ENCODE data around the gene EPHA1.
"Not testable (repeated sequence)": the region's sequence is repeated elsewhere in the genome, so short reads cannot be mapped to it uniquely, and the experiment has no call there.

Gene EPHA1

GRCh38 chr7:143401265-143401664 is 7.4 kb downstream of the EPHA1 start:
- DNase-seq: no peak

- DNase-seq: no peak
Observed at GRCh38 chr7:143399642-143400041, 9.0 kb downstream of the EPHA1 start.

- no peak for DNase-seq
Observed at GRCh38 chr7:143399151-143399550, 9.5 kb downstream of the EPHA1 start.

- no peak for DNase-seq
Observed at GRCh38 chr7:143398616-143399015, 10.0 kb downstream of the EPHA1 start.

GRCh38 chr7:143397710-143398530 is 10.7 kb downstream of the EPHA1 start:
- DNase-seq: no peak

GRCh38 chr7:143396625-143397556 is 11.8 kb downstream of the EPHA1 start:
- DNase-seq: no peak

GRCh38 chr7:143396182-143396581 is 12.5 kb downstream of the EPHA1 start:
- DNase-seq: no peak

- DNase-seq: no peak
Observed at GRCh38 chr7:143395187-143396149, 13.2 kb downstream of the EPHA1 start.

- DNase-seq: no peak
Observed at GRCh38 chr7:143394777-143395176, 13.9 kb downstream of the EPHA1 start.

GRCh38 chr7:143394068-143394467 is 14.6 kb downstream of the EPHA1 start:
- no peak for DNase-seq

GRCh38 chr7:143393267-143394041 is 15.2 kb downstream of the EPHA1 start:
- DNase-seq: no peak

GRCh38 chr7:143392875-143393266 is 15.8 kb downstream of the EPHA1 start:
- DNase-seq: no peak

- DNase-seq: not testable (repeated sequence)
Observed at GRCh38 chr7:143392427-143392826, 16.2 kb downstream of the EPHA1 start.

- no peak for DNase-seq
Observed at GRCh38 chr7:143391462-143392404, 16.9 kb downstream of the EPHA1 start.

GRCh38 chr7:143390773-143391317 is 17.8 kb downstream of the EPHA1 start:
- DNase-seq: no peak

GRCh38 chr7:143390104-143390772 is 18.4 kb downstream of the EPHA1 start:
- DNase-seq: no peak

- DNase-seq: no peak
Observed at GRCh38 chr7:143389316-143390103, 19.1 kb downstream of the EPHA1 start.

GRCh38 chr7:143388491-143389101 is 20.1 kb downstream of the EPHA1 start:
- DNase-seq: no peak

All from NCI-H524 treated with DMSO at 0.1 percent for 48 hours (cell line).